GM12801 (cell line): Measurements from ENCODE around the gene ARHGAP42.

Experiments
- CTCF ChIP-seq: IDR thresholded peaks from one replicate; pipeline ENCODE4 v1.5.1; 2011; ENCODE audit warnings: control low read depth; ENCODE audit not compliant: insufficient read length; ENCODE audit errors: extremely low read depth

Gene ARHGAP42

GRCh38 chr11:100753571-100753970 lies 66.5 kb downstream of the ARHGAP42 start:
- no peak for TF ChIP-seq CTCF

- TF ChIP-seq CTCF, result no peak
Measured at GRCh38 chr11:100756559-100756958, 69.5 kb downstream of the ARHGAP42 start.

- no peak for TF ChIP-seq CTCF
Measured at GRCh38 chr11:100757646-100758045, 70.6 kb downstream of the ARHGAP42 start.

GRCh38 chr11:100759106-100759505 lies 72.0 kb downstream of the ARHGAP42 start:
- TF ChIP-seq CTCF, result no peak

GRCh38 chr11:100759856-100760255 lies 72.8 kb downstream of the ARHGAP42 start:
- no peak for TF ChIP-seq CTCF

- no peak for TF ChIP-seq CTCF
Measured at GRCh38 chr11:100760744-100761143, 73.7 kb downstream of the ARHGAP42 start.

- no peak for TF ChIP-seq CTCF
Measured at GRCh38 chr11:100761841-100762240, 74.8 kb downstream of the ARHGAP42 start.

- TF ChIP-seq CTCF, result no peak
Measured at GRCh38 chr11:100766764-100767163, 79.7 kb downstream of the ARHGAP42 start.
